WERI-Rb-1 (cell line): ENCODE data around the gene SUMO4.

Experiments
- DNase-seq: peaks from one replicate; pipeline ENCODE4 v3.0.0-alpha.2; 2020
- H3K27ac ChIP-seq: fragments of 250-450 bp; sonication (Bioruptor Pico); 2 replicates; pipeline ENCODE4 v1.5.1; 2020; ENCODE audit warnings: mild to moderate bottlenecking, moderate library complexity
- H3K27me3 ChIP-seq: fragments of 250-450 bp; sonication (Bioruptor Pico); 2 replicates; pipeline ENCODE4 v1.5.1; 2021; ENCODE audit warnings: mild to moderate bottlenecking, low read depth, moderate library complexity; ENCODE audit not compliant: insufficient read depth, severe bottlenecking
- H3K36me3 ChIP-seq: fragments of 250-450 bp; sonication (Bioruptor Pico); 2 replicates; pipeline ENCODE4 v1.5.1; 2020; ENCODE audit warnings: mild to moderate bottlenecking, moderate library complexity
- H3K4me3 ChIP-seq: 2 replicates; pipeline ENCODE4 v1.5.1; 2011; ENCODE audit warnings: low read depth, mild to moderate bottlenecking, control low read depth, low read length
- H3K9me3 ChIP-seq: fragments of 250-450 bp; sonication (Bioruptor Pico); 2 replicates; pipeline ENCODE4 v1.5.1; 2021; ENCODE audit warnings: mild to moderate bottlenecking, moderate library complexity; ENCODE audit not compliant: severe bottlenecking
- TF ChIP-seq, protein P1 (sequence below): IDR thresholded peaks from 2 replicates; pipeline ENCODE4 v1.5.1; 2011; ENCODE audit warnings: low read depth, mild to moderate bottlenecking, control low read depth, inconsistent platforms, low read length

Gene SUMO4

DNA sequence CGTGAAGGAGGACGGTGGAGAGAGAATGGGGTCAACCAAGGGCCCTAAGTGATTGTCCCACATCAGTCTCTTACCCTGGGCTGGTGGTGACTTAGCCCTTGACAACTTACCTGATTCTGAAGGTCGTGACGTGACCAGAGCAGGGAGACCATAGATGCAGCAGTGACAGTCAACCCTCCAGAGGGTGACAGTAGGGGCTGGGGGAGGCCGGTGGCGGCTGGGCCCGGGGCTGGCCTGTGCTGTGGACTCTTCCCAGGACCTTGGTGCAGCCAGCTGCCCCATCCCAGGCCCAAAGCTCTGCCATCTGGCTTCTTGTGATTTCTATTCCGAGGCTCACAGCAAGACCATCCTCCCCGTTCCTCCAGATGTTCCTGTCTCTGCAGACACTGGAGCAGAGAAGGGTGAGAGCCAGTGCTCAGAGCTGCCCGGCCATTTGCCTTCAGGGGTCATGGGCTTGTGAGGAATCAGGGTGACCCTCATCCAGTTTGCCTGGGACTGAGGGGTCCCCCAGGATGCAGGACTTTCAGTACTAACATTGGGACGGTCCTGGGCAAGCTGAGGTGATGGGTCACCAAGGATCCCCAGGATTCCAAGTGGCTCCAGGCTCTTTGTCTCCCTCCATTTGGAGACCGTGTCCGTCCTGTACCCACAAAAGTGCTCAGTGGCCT, 36.0 kb downstream of the SUMO4 start:
- TF ChIP-seq, protein P1, sequence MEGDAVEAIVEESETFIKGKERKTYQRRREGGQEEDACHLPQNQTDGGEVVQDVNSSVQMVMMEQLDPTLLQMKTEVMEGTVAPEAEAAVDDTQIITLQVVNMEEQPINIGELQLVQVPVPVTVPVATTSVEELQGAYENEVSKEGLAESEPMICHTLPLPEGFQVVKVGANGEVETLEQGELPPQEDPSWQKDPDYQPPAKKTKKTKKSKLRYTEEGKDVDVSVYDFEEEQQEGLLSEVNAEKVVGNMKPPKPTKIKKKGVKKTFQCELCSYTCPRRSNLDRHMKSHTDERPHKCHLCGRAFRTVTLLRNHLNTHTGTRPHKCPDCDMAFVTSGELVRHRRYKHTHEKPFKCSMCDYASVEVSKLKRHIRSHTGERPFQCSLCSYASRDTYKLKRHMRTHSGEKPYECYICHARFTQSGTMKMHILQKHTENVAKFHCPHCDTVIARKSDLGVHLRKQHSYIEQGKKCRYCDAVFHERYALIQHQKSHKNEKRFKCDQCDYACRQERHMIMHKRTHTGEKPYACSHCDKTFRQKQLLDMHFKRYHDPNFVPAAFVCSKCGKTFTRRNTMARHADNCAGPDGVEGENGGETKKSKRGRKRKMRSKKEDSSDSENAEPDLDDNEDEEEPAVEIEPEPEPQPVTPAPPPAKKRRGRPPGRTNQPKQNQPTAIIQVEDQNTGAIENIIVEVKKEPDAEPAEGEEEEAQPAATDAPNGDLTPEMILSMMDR: no peak
- no peak overlapping the region for H3K4me3 ChIP-seq

DNA sequence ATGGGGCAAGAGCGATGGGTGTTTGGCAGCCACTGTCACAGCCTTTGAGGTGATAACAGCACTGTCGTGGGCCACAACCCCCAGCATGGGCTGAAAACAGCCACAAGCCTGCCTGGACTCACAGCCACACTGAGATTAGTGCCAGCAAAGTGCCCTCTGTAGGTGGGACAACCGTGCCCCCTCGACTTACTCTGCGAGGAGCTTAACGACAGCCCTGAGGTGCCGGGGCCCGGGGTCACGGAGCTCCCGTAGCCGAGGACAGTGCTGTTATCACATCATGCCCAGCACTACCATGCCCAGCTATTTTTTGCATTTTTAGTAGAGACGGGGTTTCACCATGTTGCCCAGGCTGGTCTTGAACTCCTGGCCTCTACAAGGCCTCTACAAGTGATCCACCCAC, 36.6 kb downstream of the SUMO4 start:
- H3K36me3 ChIP-seq: no peaks in the 10 kb centered on the region
- H3K9me3 ChIP-seq: no peaks in the 10 kb centered on the region
- no peak for DNase-seq
- H3K27me3 ChIP-seq: no peaks in the 10 kb centered on the region
- no peak overlapping the region for H3K4me3 ChIP-seq
- no peak overlapping the region for H3K27ac ChIP-seq
- TF ChIP-seq, protein P1: no peak

More for the DNA sequence above, 36.0 kb downstream of the SUMO4 start:
- no peak overlapping the region for H3K27ac ChIP-seq
- H3K27me3 ChIP-seq: no peaks in the 10 kb centered on the region
- no peak for DNase-seq
- no peaks in the 10 kb centered on the region for H3K9me3 ChIP-seq
- no peaks in the 10 kb centered on the region for H3K36me3 ChIP-seq

DNA sequence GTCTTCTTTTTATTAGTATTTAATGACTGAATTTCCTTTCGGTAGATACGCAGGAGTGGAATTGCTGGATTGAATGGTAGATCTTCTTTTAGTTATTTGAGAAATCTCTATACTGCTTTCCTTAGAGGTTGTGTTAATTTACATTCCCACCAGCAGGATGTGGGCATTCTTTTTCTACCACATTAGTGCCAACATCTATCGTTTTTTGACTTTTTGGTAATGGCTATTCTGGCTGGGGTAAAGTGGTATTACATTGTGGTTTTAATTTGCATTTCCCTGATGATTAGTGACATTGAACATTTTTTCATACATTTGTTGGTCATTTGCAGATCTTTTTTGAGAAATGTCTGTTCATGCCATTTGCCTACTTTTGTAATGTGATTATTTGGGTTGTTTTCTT, 37.1 kb downstream of the SUMO4 start:
- no peak for DNase-seq
- TF ChIP-seq, protein P1: no peak
- no peaks in the 10 kb centered on the region for H3K27me3 ChIP-seq
- H3K4me3 ChIP-seq: no peak overlapping the region
- H3K36me3 ChIP-seq: no peaks in the 10 kb centered on the region
- H3K27ac ChIP-seq: no peak overlapping the region
- no peaks in the 10 kb centered on the region for H3K9me3 ChIP-seq

DNA sequence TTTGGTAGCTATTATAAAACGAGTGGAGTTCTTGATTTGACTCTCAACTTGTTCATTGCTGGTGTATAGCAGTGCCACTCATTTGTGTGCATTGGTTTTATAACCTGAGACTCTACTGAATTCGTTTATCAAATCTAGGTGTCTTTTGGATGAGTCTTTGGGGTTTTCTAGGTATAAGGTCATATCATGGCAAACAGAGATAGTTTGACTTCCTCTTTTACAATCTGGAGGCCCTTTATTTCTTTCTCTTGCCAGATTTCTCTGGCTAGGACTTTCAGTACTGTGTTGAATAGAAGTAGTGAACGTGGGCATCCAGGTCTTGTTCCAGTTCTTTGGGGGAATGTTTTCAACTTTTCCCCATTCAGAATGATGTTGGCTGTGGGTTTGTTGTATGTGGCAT, 38.8 kb downstream of the SUMO4 start:
- H3K4me3 ChIP-seq: no peak overlapping the region
- no peaks in the 10 kb centered on the region for H3K9me3 ChIP-seq
- H3K27ac ChIP-seq: no peak overlapping the region
- no peak for DNase-seq
- no peaks in the 10 kb centered on the region for H3K27me3 ChIP-seq
- TF ChIP-seq, protein P1: no peak
- no peaks in the 10 kb centered on the region for H3K36me3 ChIP-seq

DNA sequence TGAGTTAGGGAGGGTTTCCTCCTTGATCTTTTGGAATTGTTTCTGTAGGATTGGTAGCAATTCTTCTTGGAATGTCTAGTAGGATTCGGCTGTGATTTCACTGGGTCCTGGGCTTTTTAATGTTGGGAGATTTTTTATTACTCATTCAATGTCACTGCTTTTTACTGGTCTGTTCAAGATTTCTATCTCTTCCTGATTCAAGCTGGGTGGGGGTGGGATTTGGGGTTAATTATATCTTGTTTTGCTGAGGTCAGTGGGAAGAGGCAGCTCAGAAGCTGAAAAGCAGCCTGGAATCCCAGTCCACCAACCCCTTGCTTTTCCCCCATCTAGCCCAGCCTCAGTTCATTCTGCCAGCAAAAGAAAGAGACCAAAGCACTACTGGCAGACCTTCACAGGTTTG, 39.6 kb downstream of the SUMO4 start:
- TF ChIP-seq, protein P1: no peak
- no peaks in the 10 kb centered on the region for H3K36me3 ChIP-seq
- H3K27ac ChIP-seq: no peak overlapping the region
- DNase-seq: no peak
- no peaks in the 10 kb centered on the region for H3K9me3 ChIP-seq
- no peak overlapping the region for H3K4me3 ChIP-seq
- H3K27me3 ChIP-seq: no peaks in the 10 kb centered on the region
